Measurements from ENCODE around the gene STK31.
"Not testable (repeated sequence)": the region's sequence is repeated elsewhere in the genome, so short reads cannot be mapped to it uniquely, and the experiment has no call there.

- not testable (repeated sequence) for TF ChIP-seq CTCF (IDR thresholded peaks at IDR 0.05; ENCODE audit: low read depth, low read length); POLR2A (IDR thresholded peaks at IDR 0.05; ENCODE audit: extremely low read depth, insufficient read length); MYC (IDR thresholded peaks at IDR 0.05; ENCODE audit: low read depth, low read length)
Measured at GRCh38 chr7:23724113-23724512, 14.1 kb downstream of the STK31 start.
